Body of pancreas (tissue), 4 donors: Measurements from ENCODE around the gene MOB4. TPM values are rescaled to one million over a fixed set of nuclear protein-coding genes. Genes with fewer than 3 reads are reported as not detected.

ENCODE experiments used
- ATAC-seq: fragments of 150-250 bp; one replicate; pipeline ENCODE4 v1.9.1; 2016
- DNase-seq, 4 donors: peaks; one replicate each; pipeline ENCODE4 v3.0.0-alpha.2; 2019
- H3K27ac ChIP-seq, 4 donors: fragments of 200-600 bp; sonication (generic); 1 replicate in 3 of 4; 2 replicates in 1 of 4; pipeline versions ENCODE4 v1.5.1 to v1.6.1; 2016 to 2019; ENCODE audit warnings: mild to moderate bottlenecking in 1 of 4, mixed read lengths in 1 of 4, moderate library complexity in 1 of 4
- H3K27me3 ChIP-seq, 2 donors: fragments of 200-600 bp; sonication (generic); one replicate each; pipeline ENCODE4 v1.6.0; 2016; ENCODE audit warnings: mild to moderate bottlenecking in 1 of 2
- H3K36me3 ChIP-seq, 2 donors: fragments of 200-600 bp; sonication (generic); replicated peaks in 1 of 2; 2 replicates each; pipeline ENCODE4 v1.5.1; 2016; ENCODE audit warnings: low read depth in 2 of 2; ENCODE audit not compliant: insufficient read depth in 1 of 2
- H3K4me1 ChIP-seq: fragments of 200-600 bp; sonication (generic); one replicate; pipeline ENCODE4 v1.6.0; 2016
- H3K4me3 ChIP-seq, 2 donors: fragments of 200-600 bp; sonication (generic); 1 replicate in 1 of 2; 2 replicates in 1 of 2; pipeline ENCODE4 v1.5.1; 2016 to 2019
- H3K9me3 ChIP-seq, 3 donors: fragments of 200-600 bp; sonication (generic); 1 replicate in 2 of 3; 2 replicates in 1 of 3; pipeline ENCODE4 v1.5.1; 2016
- CTCF ChIP-seq, 7 experiments: fragments of 450-650 bp in 4 of 7; fragments of 200-600 bp in 3 of 7; sonication (generic) in 3 of 7; IDR thresholded peaks; one replicate each; pipeline ENCODE4 v1.5.1; 2016 to 2019; ENCODE audit warnings: antibody characterized with exemption in 7 of 7
- POLR2A ChIP-seq, 3 donors: fragments of 450-650 bp; IDR thresholded peaks; one replicate each; pipeline ENCODE4 v1.6.1; 2016; ENCODE audit warnings: antibody characterized with exemption in 3 of 3, mild to moderate bottlenecking in 2 of 3
- WGBS, 2 donors: methylation state at CpG; one replicate each; pipeline ENCODE4 v1.1.5; 2017; 5-methylcytosine and 5-hydroxymethylcytosine counted together
- intact Hi-C: fragments of 100-400 bp; cut with DNase I; formaldehyde crosslinking; loops from one replicate; pipeline ENCODE4 v1.15.1; 2023
- total RNA-seq, 2 donors: library from RNA; depleted of rRNA; stranded (reverse); fragments of >200 nt; gene quantifications; one replicate each; pipeline ENCODE4 v1.1.0, GENCODE V29; 2016

The MOB4 gene
- total RNA-seq, 2 donors from 2014 or later: 5.3 to 16.1 TPM

GRCh38 chr2:197486175-197486574 lies 29.7 kb upstream of the MOB4 start:
- no peaks in the 10 kb centered on the region for H3K4me1 ChIP-seq
- H3K27me3 ChIP-seq: no peaks in the 10 kb centered on the region
- peaks cover 0 to 15% (median 0%) of the 10 kb centered on the region in 3 donors for H3K9me3 ChIP-seq
- 93 to 94% methylated on average over 2 of the region's 2 CpGs for WGBS, 2 donors
- H3K36me3 ChIP-seq: peaks cover 23% of the 10 kb centered on the region in 2 donors
- intact Hi-C loops: no loop called here
- TF ChIP-seq POLR2A (IDR thresholded peaks at IDR 0.05) (no peak), CTCF (IDR thresholded peaks at IDR 0.05) (no peak)
- ATAC-seq (no peak), DNase-seq (no peak)
- no peak overlapping the region for H3K27ac ChIP-seq
- H3K4me3 ChIP-seq: no peak overlapping the region

GRCh38 chr2:197487385-197487784 lies 28.5 kb upstream of the MOB4 start:
- ATAC-seq (no peak), DNase-seq (no peak)
- Histone ChIP-seq H3K4me1 (no peaks in the 10 kb centered on the region), H3K36me3 (peaks cover 31 to 33% of the 10 kb centered on the region in 2 donors), H3K4me3 (no peak overlapping the region), H3K27ac (no peak overlapping the region), H3K9me3 (peaks cover 0 to 15% (median 0%) of the 10 kb centered on the region in 3 donors), H3K27me3 (no peaks in the 10 kb centered on the region)
- 87 to 88% methylated on average over 4 of the region's 4 CpGs for WGBS, 2 donors
- intact Hi-C loops: no loop called here
- TF ChIP-seq CTCF (IDR thresholded peaks at IDR 0.05): no peak
- TF ChIP-seq POLR2A (IDR thresholded peaks at IDR 0.05): no peak

- no peak for ATAC-seq
- no peak for DNase-seq
- peaks cover 12 to 33% of the 10 kb centered on the region in 2 donors for H3K36me3 ChIP-seq
- WGBS, 2 donors: 82 to 90% methylated on average over 2 of the region's 2 CpGs
- H3K27ac ChIP-seq: no peak overlapping the region
- H3K4me1 ChIP-seq: peaks cover 33% of the 10 kb centered on the region
- TF ChIP-seq POLR2A (IDR thresholded peaks at IDR 0.05): no peak
- no peak for TF ChIP-seq CTCF (IDR thresholded peaks at IDR 0.05)
- intact Hi-C loops: no loop called here
- H3K4me3 ChIP-seq: no peak overlapping the region
- no peaks in the 10 kb centered on the region for H3K9me3 ChIP-seq
- H3K27me3 ChIP-seq: no peaks in the 10 kb centered on the region
Observed at GRCh38 chr2:197495433-197496134, 20.3 kb upstream of the MOB4 start.

- DNase-seq (no peak), ATAC-seq (no peak)
- TF ChIP-seq CTCF (IDR thresholded peaks at IDR 0.05) (no peak), POLR2A (IDR thresholded peaks at IDR 0.05) (no peak)
- peaks cover 38% of the 10 kb centered on the region for H3K4me1 ChIP-seq
- intact Hi-C loops: no loop called here
- H3K27ac ChIP-seq: no peak overlapping the region
- no peak overlapping the region for H3K4me3 ChIP-seq
- H3K27me3 ChIP-seq: no peaks in the 10 kb centered on the region
- no peaks in the 10 kb centered on the region for H3K9me3 ChIP-seq
- peaks cover 3 to 28% of the 10 kb centered on the region in 2 donors for H3K36me3 ChIP-seq
Observed at GRCh38 chr2:197496695-197497094, 19.2 kb upstream of the MOB4 start.

- intact Hi-C loops: no loop called here
- DNase-seq: no peak
- TF ChIP-seq POLR2A (IDR thresholded peaks at IDR 0.05): no peak
- no peak for TF ChIP-seq CTCF (IDR thresholded peaks at IDR 0.05)
- no peak for ATAC-seq
- no peaks in the 10 kb centered on the region for H3K27me3 ChIP-seq
- no peak overlapping the region for H3K4me3 ChIP-seq
- H3K9me3 ChIP-seq: no peaks in the 10 kb centered on the region
- no peak overlapping the region for H3K27ac ChIP-seq
- 10 to 16% methylated on average over 2 of the region's 2 CpGs for WGBS, 2 donors
- H3K4me1 ChIP-seq: peaks cover 44% of the 10 kb centered on the region
- H3K36me3 ChIP-seq: peaks cover 0 to 22% of the 10 kb centered on the region in 2 donors
Observed at GRCh38 chr2:197497326-197497725, 18.5 kb upstream of the MOB4 start.
